ENCODE measurements around the gene SYT1.

DNA sequence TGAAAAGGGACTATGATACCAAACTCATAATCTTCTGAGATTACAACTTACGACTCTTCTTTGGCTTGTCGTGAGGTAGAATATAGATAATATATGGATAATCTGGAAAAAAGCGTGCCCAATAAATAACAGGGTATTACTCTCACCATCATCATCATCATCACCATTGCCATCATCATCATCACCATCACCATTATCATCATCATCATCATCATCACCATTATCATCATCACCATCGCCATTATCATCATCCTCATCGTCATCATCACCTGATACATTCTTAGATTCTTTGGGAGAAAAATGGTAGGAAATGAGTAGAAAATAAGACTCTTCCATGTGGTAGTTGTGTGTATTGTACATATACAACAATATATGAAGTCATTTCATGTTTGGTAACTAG is 259.8 kb downstream of the SYT1 start:
- TF ChIP-seq EZH2 (IDR thresholded peaks at IDR 0.05; ENCODE audit: borderline replicate concordance, low read depth, low read length, poor library complexity, severe bottlenecking): no peak
- TF ChIP-seq, protein P1, sequence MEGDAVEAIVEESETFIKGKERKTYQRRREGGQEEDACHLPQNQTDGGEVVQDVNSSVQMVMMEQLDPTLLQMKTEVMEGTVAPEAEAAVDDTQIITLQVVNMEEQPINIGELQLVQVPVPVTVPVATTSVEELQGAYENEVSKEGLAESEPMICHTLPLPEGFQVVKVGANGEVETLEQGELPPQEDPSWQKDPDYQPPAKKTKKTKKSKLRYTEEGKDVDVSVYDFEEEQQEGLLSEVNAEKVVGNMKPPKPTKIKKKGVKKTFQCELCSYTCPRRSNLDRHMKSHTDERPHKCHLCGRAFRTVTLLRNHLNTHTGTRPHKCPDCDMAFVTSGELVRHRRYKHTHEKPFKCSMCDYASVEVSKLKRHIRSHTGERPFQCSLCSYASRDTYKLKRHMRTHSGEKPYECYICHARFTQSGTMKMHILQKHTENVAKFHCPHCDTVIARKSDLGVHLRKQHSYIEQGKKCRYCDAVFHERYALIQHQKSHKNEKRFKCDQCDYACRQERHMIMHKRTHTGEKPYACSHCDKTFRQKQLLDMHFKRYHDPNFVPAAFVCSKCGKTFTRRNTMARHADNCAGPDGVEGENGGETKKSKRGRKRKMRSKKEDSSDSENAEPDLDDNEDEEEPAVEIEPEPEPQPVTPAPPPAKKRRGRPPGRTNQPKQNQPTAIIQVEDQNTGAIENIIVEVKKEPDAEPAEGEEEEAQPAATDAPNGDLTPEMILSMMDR (conservative IDR thresholded peaks at IDR 0.05; ENCODE audit: low read depth, low read length): no peak

All from A673 (cell line).